ENCODE data around the gene NANOS3. TPM values are rescaled to one million over a fixed set of nuclear protein-coding genes. Genes with fewer than 3 reads are reported as not detected.
A peak's percentile ranks its signal among the peaks of the same experiment; 100 is the strongest.

The NANOS3 gene
- total RNA-seq, 6 donors from 2014 or later, result 1.3 to 5.2 TPM; not detected in 4

DNA sequence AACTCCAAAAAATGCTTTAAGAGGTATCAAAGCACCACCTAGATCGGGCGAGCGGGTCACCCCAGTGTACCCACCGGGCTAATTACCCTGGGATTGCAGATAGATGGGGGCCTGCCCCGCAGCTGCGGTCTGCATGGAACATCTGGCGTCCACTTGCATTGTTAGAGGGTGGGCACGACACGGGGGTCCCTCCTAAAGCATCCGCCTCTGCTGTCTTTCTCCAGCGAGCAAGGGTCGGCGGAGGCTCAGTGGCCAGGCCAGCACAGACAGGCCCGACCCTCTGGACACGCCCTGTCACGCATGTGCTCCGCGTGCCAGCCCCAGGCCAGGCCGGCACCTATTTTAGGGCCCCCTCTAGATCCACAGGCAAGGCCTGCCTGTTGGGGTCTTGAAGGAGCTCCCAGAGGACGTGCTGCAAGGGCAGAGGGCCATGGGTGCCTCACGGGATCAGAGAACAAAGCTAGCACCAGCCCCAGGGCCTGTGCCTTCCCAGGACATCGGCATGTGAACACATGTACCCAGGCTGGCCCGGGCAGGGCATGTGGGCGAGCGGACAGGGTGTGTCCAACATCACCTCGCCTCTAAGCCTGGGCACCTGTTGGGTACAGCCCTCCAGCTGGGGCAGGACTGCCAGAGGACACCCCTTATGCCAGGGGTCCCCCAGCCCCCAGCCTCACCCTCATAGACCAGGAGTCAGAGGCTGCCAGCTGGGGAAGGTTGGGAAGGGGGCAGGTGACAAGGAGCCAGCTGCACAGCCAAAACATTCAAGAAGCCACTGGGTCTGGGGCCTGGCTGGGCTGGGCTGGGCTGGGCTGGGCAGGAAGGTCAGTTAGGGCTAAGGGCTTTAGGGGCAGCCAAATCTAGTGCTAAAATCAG is 35.6 kb upstream of the NANOS3 start:
- H3K36me3 ChIP-seq, result peaks cover 0 to 18% (median 8%) of the 10 kb centered on the region in 4 donors
- DNase-seq (peak; percentile 80 to 91), ATAC-seq (ENCODE audit: low FRiP score in 2 of 2) (peak; percentile 1 to 17)
- peak overlapping the region; percentile 99 to 100 (median 100) for H3K27ac ChIP-seq
- peaks cover 53 to 82% (median 66%) of the 10 kb centered on the region in 4 donors for H3K4me1 ChIP-seq
- TF ChIP-seq EP300 (IDR thresholded peaks at IDR 0.05) (peak in 2 of 4 donors; percentile 4 to 24), POLR2A (IDR thresholded peaks at IDR 0.05) (peak in 2 of 4 donors; percentile 53 to 87), POLR2AphosphoS5 (IDR thresholded peaks at IDR 0.05) (peak; percentile 41 to 81)
- TF ChIP-seq, protein P1, sequence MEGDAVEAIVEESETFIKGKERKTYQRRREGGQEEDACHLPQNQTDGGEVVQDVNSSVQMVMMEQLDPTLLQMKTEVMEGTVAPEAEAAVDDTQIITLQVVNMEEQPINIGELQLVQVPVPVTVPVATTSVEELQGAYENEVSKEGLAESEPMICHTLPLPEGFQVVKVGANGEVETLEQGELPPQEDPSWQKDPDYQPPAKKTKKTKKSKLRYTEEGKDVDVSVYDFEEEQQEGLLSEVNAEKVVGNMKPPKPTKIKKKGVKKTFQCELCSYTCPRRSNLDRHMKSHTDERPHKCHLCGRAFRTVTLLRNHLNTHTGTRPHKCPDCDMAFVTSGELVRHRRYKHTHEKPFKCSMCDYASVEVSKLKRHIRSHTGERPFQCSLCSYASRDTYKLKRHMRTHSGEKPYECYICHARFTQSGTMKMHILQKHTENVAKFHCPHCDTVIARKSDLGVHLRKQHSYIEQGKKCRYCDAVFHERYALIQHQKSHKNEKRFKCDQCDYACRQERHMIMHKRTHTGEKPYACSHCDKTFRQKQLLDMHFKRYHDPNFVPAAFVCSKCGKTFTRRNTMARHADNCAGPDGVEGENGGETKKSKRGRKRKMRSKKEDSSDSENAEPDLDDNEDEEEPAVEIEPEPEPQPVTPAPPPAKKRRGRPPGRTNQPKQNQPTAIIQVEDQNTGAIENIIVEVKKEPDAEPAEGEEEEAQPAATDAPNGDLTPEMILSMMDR (IDR thresholded peaks at IDR 0.05), result no peak
- H3K4me3 ChIP-seq, result peak overlapping the region; percentile 71 to 97 (median 90)
- WGBS, 2 donors, result 36 to 43% methylated on average over 9 to 26 of the region's 26 CpGs
- H3K27me3 ChIP-seq, result no peaks in the 10 kb centered on the region
- no peaks in the 10 kb centered on the region for H3K9me3 ChIP-seq

DNA sequence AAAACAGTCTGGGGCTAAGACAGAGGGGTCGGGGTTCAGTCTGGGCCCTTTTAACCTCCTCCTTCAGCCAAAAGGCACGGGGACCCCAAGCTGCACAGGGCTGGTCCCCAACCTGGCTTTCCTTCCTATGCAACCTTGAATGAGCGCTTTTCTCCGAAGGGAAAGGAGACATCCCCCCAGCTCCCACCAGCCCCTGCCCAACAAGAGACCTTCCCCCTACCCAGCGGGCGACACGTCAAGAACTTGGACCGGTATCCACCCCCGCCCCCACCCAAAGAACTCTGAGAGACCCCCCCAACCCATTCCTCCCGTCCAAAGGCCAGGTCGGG is 35.0 kb upstream of the NANOS3 start:
- no peak for TF ChIP-seq EP300 (IDR thresholded peaks at IDR 0.05)
- no peak for TF ChIP-seq POLR2AphosphoS5 (IDR thresholded peaks at IDR 0.05)
- no peak for TF ChIP-seq POLR2A (IDR thresholded peaks at IDR 0.05)
- TF ChIP-seq, protein P1 (IDR thresholded peaks at IDR 0.05), result no peak
- Histone ChIP-seq H3K9me3 (no peaks in the 10 kb centered on the region), H3K4me1 (peaks cover 53 to 82% (median 66%) of the 10 kb centered on the region in 4 donors), H3K27ac (peak overlapping the region; percentile 99 to 100 (median 100)), H3K27me3 (no peaks in the 10 kb centered on the region), H3K4me3 (peak overlapping the region; percentile 71 to 97 (median 90)), H3K36me3 (peaks cover 0 to 14% (median 5%) of the 10 kb centered on the region in 4 donors)
- ATAC-seq (ENCODE audit: low FRiP score in 2 of 2) (no peak), DNase-seq (no peak)
- WGBS, 2 donors, result 0 to 6% methylated on average over 4 to 9 of the region's 11 CpGs

GRCh38 chr19:13842291-13843103 is 34.4 kb upstream of the NANOS3 start:
- WGBS, 2 donors, result 0 to 1% methylated on average over 4 to 36 of the region's 95 CpGs

More at GRCh38 chr19:13842291-13843103, 34.4 kb upstream of the NANOS3 start:
- H3K27ac ChIP-seq, result peak overlapping the region; percentile 99 to 100 (median 100)
- ATAC-seq (ENCODE audit: low FRiP score in 2 of 2) (peak; percentile 26 to 31), DNase-seq (peak; percentile 88 to 97)
- peak; percentile 29 to 96 (median 79) for TF ChIP-seq POLR2A (IDR thresholded peaks at IDR 0.05)
- TF ChIP-seq EP300 (IDR thresholded peaks at IDR 0.05), result peak in 1 of 4 donors; percentile 53
- TF ChIP-seq, protein P1 (IDR thresholded peaks at IDR 0.05), result peak in 2 of 6 experiments; percentile 10 to 31
- TF ChIP-seq POLR2AphosphoS5 (IDR thresholded peaks at IDR 0.05), result peak; percentile 51 to 93
- H3K4me1 ChIP-seq, result peaks cover 50 to 79% (median 64%) of the 10 kb centered on the region in 4 donors
- H3K4me3 ChIP-seq, result peak overlapping the region; percentile 71 to 97 (median 90)
- peaks cover 0 to 8% (median 5%) of the 10 kb centered on the region in 4 donors for H3K36me3 ChIP-seq
- H3K9me3 ChIP-seq, result no peaks in the 10 kb centered on the region
- H3K27me3 ChIP-seq, result no peaks in the 10 kb centered on the region

Measured in upper lobe of left lung (tissue), 6 donors.